ENCODE measurements around the gene OLIG1. TPM values are rescaled to one million over a fixed set of nuclear protein-coding genes. Genes with fewer than 3 reads are reported as not detected.

OLIG1 gene
- total and polyA plus RNA-seq, 2 of the 8 experiments (the other 6 are each of a cell fraction or from before 2014, with no cell fraction given): 0.65 to 1.2 TPM

DNA sequence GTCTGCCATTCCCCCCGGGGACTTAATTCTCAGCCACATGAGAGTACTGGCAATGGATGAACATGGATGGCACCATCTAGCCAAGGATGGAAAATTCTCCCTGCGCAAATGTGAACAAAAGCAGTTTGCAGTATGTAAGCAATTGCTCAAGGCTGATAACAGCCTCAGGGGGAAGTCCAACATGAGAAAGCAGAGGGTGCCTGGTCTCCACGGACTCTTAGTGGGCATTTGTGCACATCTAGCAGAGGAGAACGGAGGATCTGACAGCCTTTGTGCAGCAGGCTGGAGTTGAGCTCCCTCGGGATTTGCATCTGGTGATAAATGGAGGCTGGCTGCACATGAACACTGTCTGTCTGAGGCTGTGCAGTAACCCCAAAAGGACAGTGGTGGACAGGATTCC, 13.9 kb upstream of the OLIG1 start:
- H2AK5ac ChIP-seq (ENCODE audit: low read depth, low read length): no peak overlapping the region
- ChIA-PET CTCF (ENCODE audit: partially characterized antibody) (interaction anchor here (1.1 to 1.2 kb wide), 2 partner anchors 66 to 100 kb away, joined by 3 read pairs; no protein-coding TSS in a partner anchor), POLR2A (ENCODE audit: partially characterized antibody) (no interaction called here)
- H2BK15ac ChIP-seq (ENCODE audit: low read length): no peak overlapping the region
- H3K56ac ChIP-seq (replicated peaks; ENCODE audit: insufficient read length, low read depth, low read length): no peak overlapping the region
- WGBS, 2 experiments (ENCODE audit: extremely low coverage in 1 of 2, insufficient coverage in 1 of 2, insufficient read length in 1 of 2, insufficient replicate concordance in 2 of 2, low coverage in 1 of 2, low lambda C conversion rate in 2 of 2, missing lambda C conversion rate in 1 of 2): 86% methylated on average over 5 of the region's 5 CpGs; no CpG with 5 or more reads in 1 of the 2 experiments
- no peaks in the 10 kb centered on the region for H3K9me3 ChIP-seq (ENCODE audit: insufficient read depth in 2 of 2, low read depth in 1 of 2, low read length in 1 of 2)
- H3K14ac ChIP-seq (ENCODE audit: insufficient read length): no peak overlapping the region
- H3K4me2 ChIP-seq (ENCODE audit: insufficient read depth in 1 of 2, low read depth in 2 of 2, low read length in 2 of 2): no peak overlapping the region
- H2AFZ ChIP-seq (ENCODE audit: low read length): no peak overlapping the region
- H2BK120ac ChIP-seq (replicated peaks; ENCODE audit: low read depth, low read length): no peak overlapping the region
- H4K8ac ChIP-seq (ENCODE audit: extremely low read depth, insufficient read depth, low read length): no peak overlapping the region
- no peak overlapping the region for H3K18ac ChIP-seq (ENCODE audit: extremely low read depth, low read length)
- no peak overlapping the region for H4K5ac ChIP-seq (ENCODE audit: insufficient read length, low read depth, low read length)
- peaks cover 0 to 4% (median 1%) of the 10 kb centered on the region in 4 experiments; a peak in 3 of 7 replicates for H3K27me3 ChIP-seq (replicated peaks in 1 of 4; ENCODE audit: control insufficient read depth in 3 of 4, extremely low read depth in 1 of 4, insufficient read depth in 3 of 4, low read length in 3 of 4)
- H3K23ac ChIP-seq (ENCODE audit: insufficient read length): no peak overlapping the region
- no peak overlapping the region for H3K4me3 ChIP-seq (ENCODE audit: extremely low read depth in 1 of 4, insufficient read depth in 2 of 4, low read depth in 3 of 4, low read length in 4 of 4)
- no peak overlapping the region for H3K27ac ChIP-seq (ENCODE audit: low read depth, low read length)
- no peak overlapping the region for H3K4ac ChIP-seq (replicated peaks; ENCODE audit: insufficient read length, low read depth, low read length)
- H2BK12ac ChIP-seq (ENCODE audit: low read depth, low read length): no peak overlapping the region
- FAIRE-seq (no peak), DNase-seq (ENCODE audit: low read depth in 1 of 2, low spot score in 2 of 2) (no peak)
- H3K4me1 ChIP-seq (replicated peaks in 1 of 4; ENCODE audit: control insufficient read depth in 3 of 4, insufficient read depth in 4 of 4, low read length in 3 of 4): no peaks in the 10 kb centered on the region
- H3K36me3 ChIP-seq (ENCODE audit: control insufficient read depth in 2 of 4, insufficient read depth in 4 of 4, low read length in 3 of 4): no peaks in the 10 kb centered on the region
- no peak overlapping the region for H2BK20ac ChIP-seq (ENCODE audit: low read length)
- H2BK5ac ChIP-seq (ENCODE audit: low read depth, low read length): no peak overlapping the region
- no peaks in the 10 kb centered on the region for H3K79me2 ChIP-seq (ENCODE audit: control insufficient read depth in 1 of 2, insufficient read depth in 2 of 2, low read length in 2 of 2)
- H3K23me2 ChIP-seq (ENCODE audit: low read depth, low read length): no peaks in the 10 kb centered on the region
- no peak overlapping the region for H3K9ac ChIP-seq (replicated peaks in 1 of 4; ENCODE audit: extremely low read depth in 1 of 4, low read depth in 3 of 4, low read length in 3 of 4)
- no peaks in the 10 kb centered on the region for H3K79me1 ChIP-seq (ENCODE audit: low read depth, low read length)
- no peak overlapping the region for H4K91ac ChIP-seq (replicated peaks; ENCODE audit: insufficient read length, low read length)
- no peaks in the 10 kb centered on the region for H4K20me1 ChIP-seq (replicated peaks in 1 of 2; ENCODE audit: control insufficient read depth in 1 of 2, insufficient read depth in 2 of 2, low read length in 2 of 2)
- TF ChIP-seq, protein P1, sequence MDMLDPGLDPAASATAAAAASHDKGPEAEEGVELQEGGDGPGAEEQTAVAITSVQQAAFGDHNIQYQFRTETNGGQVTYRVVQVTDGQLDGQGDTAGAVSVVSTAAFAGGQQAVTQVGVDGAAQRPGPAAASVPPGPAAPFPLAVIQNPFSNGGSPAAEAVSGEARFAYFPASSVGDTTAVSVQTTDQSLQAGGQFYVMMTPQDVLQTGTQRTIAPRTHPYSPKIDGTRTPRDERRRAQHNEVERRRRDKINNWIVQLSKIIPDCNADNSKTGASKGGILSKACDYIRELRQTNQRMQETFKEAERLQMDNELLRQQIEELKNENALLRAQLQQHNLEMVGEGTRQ (IDR thresholded peaks at IDR 0.05; ENCODE audit: low read length): no peak
- TF ChIP-seq SAP30 (IDR thresholded peaks at IDR 0.05; ENCODE audit: insufficient read depth, insufficient replicate concordance, low read length) (no peak), MAFK (IDR thresholded peaks at IDR 0.05; ENCODE audit: low read depth, low read length) (no peak), CBX8 (IDR thresholded peaks at IDR 0.05; ENCODE audit: borderline replicate concordance, low read depth, low read length) (no peak), JUND (IDR thresholded peaks at IDR 0.05; ENCODE audit: low read length) (no peak), PHF8 (conservative IDR thresholded peaks at IDR 0.05; ENCODE audit: low read depth, low read length) (no peak), HDAC6 (IDR thresholded peaks at IDR 0.05; ENCODE audit: low read depth, low read length) (no peak), FOSL1 (IDR thresholded peaks at IDR 0.05; ENCODE audit: insufficient read depth, low read depth, low read length) (no peak), EP300 (IDR thresholded peaks at IDR 0.05; ENCODE audit: borderline replicate concordance in 1 of 2, low read depth in 2 of 2, low read length in 2 of 2) (no peak)
- TF ChIP-seq, protein P2, sequence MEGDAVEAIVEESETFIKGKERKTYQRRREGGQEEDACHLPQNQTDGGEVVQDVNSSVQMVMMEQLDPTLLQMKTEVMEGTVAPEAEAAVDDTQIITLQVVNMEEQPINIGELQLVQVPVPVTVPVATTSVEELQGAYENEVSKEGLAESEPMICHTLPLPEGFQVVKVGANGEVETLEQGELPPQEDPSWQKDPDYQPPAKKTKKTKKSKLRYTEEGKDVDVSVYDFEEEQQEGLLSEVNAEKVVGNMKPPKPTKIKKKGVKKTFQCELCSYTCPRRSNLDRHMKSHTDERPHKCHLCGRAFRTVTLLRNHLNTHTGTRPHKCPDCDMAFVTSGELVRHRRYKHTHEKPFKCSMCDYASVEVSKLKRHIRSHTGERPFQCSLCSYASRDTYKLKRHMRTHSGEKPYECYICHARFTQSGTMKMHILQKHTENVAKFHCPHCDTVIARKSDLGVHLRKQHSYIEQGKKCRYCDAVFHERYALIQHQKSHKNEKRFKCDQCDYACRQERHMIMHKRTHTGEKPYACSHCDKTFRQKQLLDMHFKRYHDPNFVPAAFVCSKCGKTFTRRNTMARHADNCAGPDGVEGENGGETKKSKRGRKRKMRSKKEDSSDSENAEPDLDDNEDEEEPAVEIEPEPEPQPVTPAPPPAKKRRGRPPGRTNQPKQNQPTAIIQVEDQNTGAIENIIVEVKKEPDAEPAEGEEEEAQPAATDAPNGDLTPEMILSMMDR (IDR thresholded peaks at IDR 0.05; ENCODE audit: control extremely low read depth in 1 of 3, insufficient read depth in 1 of 3, low read depth in 1 of 3, low read length in 3 of 3): no peak

All from H1 (cell line).